NT2/D1 (cell line): ENCODE measurements around the gene AFF3.

Experiments used
- SUZ12 ChIP-seq: IDR thresholded peaks from 2 replicates; pipeline ENCODE4 v1.6.1; 2011; ENCODE audit not compliant: insufficient read length, insufficient read depth; ENCODE audit errors: extremely low read depth
- YY1 ChIP-seq: IDR thresholded peaks from 2 replicates; pipeline ENCODE4 v1.6.1; 2011; ENCODE audit not compliant: insufficient read length, insufficient read depth
- ZNF274 ChIP-seq: IDR thresholded peaks from 2 replicates; pipeline ENCODE4 v1.6.1; 2011; ENCODE audit warnings: mild to moderate bottlenecking, low read depth, low read length

- no peak for TF ChIP-seq ZNF274
- TF ChIP-seq YY1 = no peak
- TF ChIP-seq SUZ12 = no peak
These were observed 338.5 kb downstream of the AFF3 start for GRCh38 chr2:99803846-99804245.
